Stomach (tissue), 9 donors: ENCODE measurements around the gene AANAT. TPM values are rescaled to one million over a fixed set of nuclear protein-coding genes. Genes with fewer than 3 reads are reported as not detected.
A peak's percentile ranks its signal among the peaks of the same experiment; 100 is the strongest.

Source experiments
- DNase-seq, 2 donors: peaks; one replicate each; pipeline versions ENCODE4 v3.0.0 to v3.0.0-alpha.2; 2013 to 2019
- H3K27ac ChIP-seq, 5 donors: fragments of 200-600 bp in 4 of 5; sonication (generic) in 4 of 5; one replicate each; pipeline ENCODE4 v1.5.1; 2013 to 2019; ENCODE audit warnings: mild to moderate bottlenecking in 1 of 5, moderate library complexity in 1 of 5
- H3K27me3 ChIP-seq, 3 donors: fragments of 200-600 bp; sonication (generic); one replicate each; pipeline ENCODE4 v1.5.1; 2017 to 2019; ENCODE audit warnings: mixed run types in 1 of 3
- H3K36me3 ChIP-seq, 4 donors: fragments of 200-600 bp; sonication (generic); 1 replicate in 3 of 4; 2 replicates in 1 of 4; pipeline ENCODE4 v1.5.1; 2016 to 2019
- H3K4me1 ChIP-seq, 4 donors: fragments of 200-600 bp; sonication (generic); one replicate each; pipeline ENCODE4 v1.5.1; 2016 to 2019
- H3K4me3 ChIP-seq, 4 donors: fragments of 200-600 bp; sonication (generic) in 3 of 4; one replicate each; pipeline ENCODE4 v1.5.1; 2016 to 2019; ENCODE audit warnings: mild to moderate bottlenecking in 1 of 4
- H3K9me3 ChIP-seq, 4 donors: fragments of 200-600 bp; sonication (generic); one replicate each; pipeline ENCODE4 v1.5.1; 2016 to 2019
- CTCF ChIP-seq, 7 experiments: fragments of 450-650 bp in 4 of 7; fragments of 200-600 bp in 3 of 7; sonication (generic) in 3 of 7; IDR thresholded peaks; one replicate each; pipeline ENCODE4 v1.5.1; 2016 to 2019; ENCODE audit warnings: antibody characterized with exemption in 7 of 7, control low read depth in 2 of 7, mild to moderate bottlenecking in 1 of 7
- EP300 ChIP-seq: sonication (generic); formaldehyde crosslinking; IDR thresholded peaks from one replicate; pipeline ENCODE4 v1.6.1; 2017; ENCODE audit warnings: antibody characterized with exemption
- POLR2A ChIP-seq, 4 donors: fragments of 450-650 bp; IDR thresholded peaks; one replicate each; pipeline ENCODE4 v1.6.1; 2016; ENCODE audit warnings: antibody characterized with exemption in 4 of 4, control low read depth in 2 of 4, mild to moderate bottlenecking in 1 of 4, moderate library complexity in 1 of 4
- POLR2AphosphoS5 ChIP-seq, 3 donors: sonication (generic); formaldehyde crosslinking; IDR thresholded peaks; one replicate each; pipeline ENCODE4 v1.6.1; 2016; ENCODE audit warnings: antibody characterized with exemption in 3 of 3
- WGBS, 5 donors: extraction: QIAGEN DNeasy Blood & Tissue Kit in 3 of 5; methylation state at CpG; one replicate each; pipeline versions ENCODE4 v1.1.5 to v1.1.7; 2013 to 2018; 5-methylcytosine and 5-hydroxymethylcytosine counted together
- intact Hi-C: fragments of 100-400 bp; cut with DNase I; formaldehyde crosslinking; loops from one replicate; pipeline ENCODE4 v1.15.1; 2023; ENCODE audit warnings: low total_unique reads
- polyA plus RNA-seq, 3 donors: library from polyadenylated mRNA; stranded (reverse); fragments of 200-250 nt; gene quantifications; one replicate each; pipeline ENCODE4 v1.2.3, GENCODE V29; 2013
- total RNA-seq, 5 donors: library from RNA; depleted of rRNA; stranded (reverse); fragments of >200 nt; gene quantifications; one replicate each; pipeline versions ENCODE4 v1.1.0 to v1.2.3, GENCODE V29; 2014 to 2016
- donor health status: healthy with polysubstance abuse.
- donor health status: Bipolar disorder and iron deficiency.
- donor health status: healthy.

AANAT gene
- total and polyA plus RNA-seq, 8 donors = 0.44 TPM; not detected in 7

- peaks cover 23 to 70% (median 45%) of the 10 kb centered on the region in 4 donors for H3K4me1 ChIP-seq
- H3K27me3 ChIP-seq = no peaks in the 10 kb centered on the region
- DNase-seq = no peak
- TF ChIP-seq POLR2A (IDR thresholded peaks at IDR 0.05) = no peak
- TF ChIP-seq EP300 = no peak
- TF ChIP-seq POLR2AphosphoS5 (IDR thresholded peaks at IDR 0.05) = no peak
- TF ChIP-seq CTCF (IDR thresholded peaks at IDR 0.05) = no peak
- no peaks in the 10 kb centered on the region for H3K9me3 ChIP-seq
- H3K36me3 ChIP-seq = no peaks in the 10 kb centered on the region
- no peak overlapping the region for H3K4me3 ChIP-seq
- intact Hi-C loops = no loop called here
- WGBS, 5 donors = 69 to 88% (median 80%) methylated on average over 7 of the region's 7 CpGs
- H3K27ac ChIP-seq = peak overlapping the region in 1 of 5 donors; percentile 51
Measured at GRCh38 chr17:76447931-76448652, 19.3 kb upstream of the AANAT start.

DNA sequence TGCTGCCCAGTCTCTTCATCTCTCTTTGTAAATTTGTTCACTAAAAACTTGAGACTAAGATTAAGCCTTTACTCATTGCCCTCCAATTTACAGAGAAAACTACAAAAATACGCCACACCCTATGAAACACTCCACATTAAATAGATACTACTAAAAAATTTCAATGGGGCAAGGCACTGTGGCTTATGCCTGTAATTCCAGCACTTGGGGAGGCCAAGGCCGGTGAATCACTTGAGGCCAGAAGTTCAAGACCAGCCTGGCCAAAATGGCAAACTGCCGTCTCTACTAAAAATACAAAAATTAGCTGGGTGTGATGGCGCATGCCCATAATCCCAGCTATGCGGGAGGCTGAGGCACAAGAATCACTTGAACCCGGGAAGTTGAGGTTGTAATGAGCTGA lies 18.3 kb upstream of the AANAT start:
- H3K27me3 ChIP-seq = no peaks in the 10 kb centered on the region
- H3K9me3 ChIP-seq = no peaks in the 10 kb centered on the region
- no peak for DNase-seq
- no peaks in the 10 kb centered on the region for H3K36me3 ChIP-seq
- WGBS, 5 donors = 93 to 97% (median 94%) methylated on average over 6 of the region's 6 CpGs
- H3K27ac ChIP-seq = no peak overlapping the region
- no peak overlapping the region for H3K4me3 ChIP-seq
- H3K4me1 ChIP-seq = peaks cover 23 to 64% (median 45%) of the 10 kb centered on the region in 4 donors
- intact Hi-C loops = no loop called here
- TF ChIP-seq EP300 = no peak
- TF ChIP-seq POLR2AphosphoS5 (IDR thresholded peaks at IDR 0.05) = no peak
- TF ChIP-seq POLR2A (IDR thresholded peaks at IDR 0.05) = no peak
- TF ChIP-seq CTCF (IDR thresholded peaks at IDR 0.05) = no peak

DNA sequence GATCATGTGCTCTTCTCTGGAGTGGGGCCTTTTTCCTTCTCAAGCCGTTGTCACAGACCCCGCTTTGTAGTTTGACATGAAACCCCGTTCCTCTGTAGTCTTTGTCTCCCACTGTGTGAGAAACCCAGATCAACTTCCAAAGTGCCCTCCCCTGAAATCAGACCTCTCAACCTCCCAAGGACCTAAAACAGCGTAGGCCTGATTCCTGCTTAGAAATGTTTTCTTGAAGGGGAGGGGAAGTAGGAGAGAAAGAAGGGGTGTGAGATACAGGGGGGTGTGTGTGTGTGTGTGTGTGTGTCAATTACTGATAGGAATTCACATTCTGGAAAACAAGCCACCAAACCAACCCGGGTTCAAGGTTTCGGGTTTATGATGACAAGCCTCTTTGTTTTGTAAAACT lies 15.9 kb upstream of the AANAT start:
- WGBS, 5 donors = 62 to 72% (median 66%) methylated on average over 6 of the region's 6 CpGs
- peak overlapping the region in 2 of 4 donors; percentile 82 to 88 for H3K4me3 ChIP-seq

DNA sequence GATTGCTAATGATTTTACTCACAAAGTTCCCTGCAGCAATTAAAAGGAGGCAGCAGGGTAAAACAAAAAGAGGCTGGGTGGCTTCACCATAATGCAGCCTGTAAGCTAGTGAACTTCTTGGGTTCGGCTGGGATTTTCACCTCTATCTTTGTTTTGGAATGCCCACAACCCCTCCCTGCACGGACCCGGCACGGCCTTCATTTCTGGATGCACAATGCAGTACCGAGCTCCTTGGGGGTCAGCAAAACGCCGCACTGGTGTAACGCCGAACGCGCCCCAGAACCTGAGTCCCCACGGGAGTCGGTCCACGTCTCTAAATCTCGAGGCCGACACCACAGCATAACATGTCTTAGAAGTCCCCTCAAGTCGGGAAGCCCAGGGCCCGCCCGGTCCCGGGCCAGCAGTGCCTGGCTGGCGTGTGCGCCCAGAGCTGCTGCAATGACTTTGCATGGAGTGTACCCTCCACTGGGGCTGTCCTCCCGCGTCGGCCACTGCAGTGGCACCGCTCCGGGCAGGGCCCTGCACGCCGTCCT lies 15.2 kb upstream of the AANAT start:
- H3K9me3 ChIP-seq = no peaks in the 10 kb centered on the region
- DNase-seq = peak in 1 of 2 donors; percentile 30
- peaks cover 11 to 35% (median 26%) of the 10 kb centered on the region in 4 donors for H3K4me1 ChIP-seq
- H3K36me3 ChIP-seq = no peaks in the 10 kb centered on the region
- intact Hi-C loops = no loop called here
- no peaks in the 10 kb centered on the region for H3K27me3 ChIP-seq
- 0 to 3% (median 1%) methylated on average over 16 to 29 of the region's 29 CpGs for WGBS, 5 donors
- TF ChIP-seq EP300 (no peak), POLR2A (IDR thresholded peaks at IDR 0.05) (no peak), CTCF (IDR thresholded peaks at IDR 0.05) (no peak), POLR2AphosphoS5 (IDR thresholded peaks at IDR 0.05) (no peak)
- peak overlapping the region in 4 of 5 donors; percentile 54 to 89 (median 80) for H3K27ac ChIP-seq
- H3K4me3 ChIP-seq = peak overlapping the region; percentile 82 to 97 (median 90)

More for the DNA sequence above, 15.9 kb upstream of the AANAT start:
- intact Hi-C loops = no loop called here
- no peak overlapping the region for H3K27ac ChIP-seq
- H3K27me3 ChIP-seq = no peaks in the 10 kb centered on the region
- no peak for TF ChIP-seq CTCF (IDR thresholded peaks at IDR 0.05)
- no peak for TF ChIP-seq POLR2AphosphoS5 (IDR thresholded peaks at IDR 0.05)
- DNase-seq = no peak
- H3K4me1 ChIP-seq = peaks cover 18 to 42% (median 32%) of the 10 kb centered on the region in 4 donors
- H3K36me3 ChIP-seq = no peaks in the 10 kb centered on the region
- H3K9me3 ChIP-seq = no peaks in the 10 kb centered on the region
